Loucy (cell line): ENCODE data around the gene SLC22A9.

Source experiments
- EZH2phosphoT487 ChIP-seq: fragments of 200-600 bp; IDR thresholded peaks from 2 replicates; pipeline ENCODE4 v1.6.1; 2018; ENCODE audit warnings: antibody characterized with exemption, mild to moderate bottlenecking, moderate library complexity, borderline replicate concordance
- TF ChIP-seq, protein P1 (sequence below): fragments of 200-600 bp; sonication (generic); conservative IDR thresholded peaks from 2 replicates; pipeline ENCODE4 v1.5.1; 2014; ENCODE audit warnings: mild to moderate bottlenecking, antibody characterized with exemption, low read length

DNA sequence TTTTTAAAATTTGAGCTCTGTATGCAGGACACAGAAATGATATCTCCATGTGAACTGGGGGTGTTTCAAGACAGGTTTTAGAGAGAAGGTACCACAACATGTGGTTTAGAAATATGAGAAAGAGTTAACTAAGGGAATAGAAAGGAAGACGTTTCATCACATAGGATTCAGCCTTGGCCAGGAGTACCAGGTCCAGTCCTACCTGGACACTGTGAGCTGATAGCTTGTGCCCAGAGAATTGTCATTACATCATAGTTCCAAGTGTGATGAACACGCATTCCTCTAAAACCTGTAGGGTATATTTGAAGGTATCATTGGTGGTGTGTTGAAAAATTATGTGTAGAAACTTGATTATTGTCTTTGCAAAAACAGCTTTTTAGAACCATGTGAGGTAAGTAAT is 1.8 kb downstream of the SLC22A9 start:
- TF ChIP-seq, protein P1, sequence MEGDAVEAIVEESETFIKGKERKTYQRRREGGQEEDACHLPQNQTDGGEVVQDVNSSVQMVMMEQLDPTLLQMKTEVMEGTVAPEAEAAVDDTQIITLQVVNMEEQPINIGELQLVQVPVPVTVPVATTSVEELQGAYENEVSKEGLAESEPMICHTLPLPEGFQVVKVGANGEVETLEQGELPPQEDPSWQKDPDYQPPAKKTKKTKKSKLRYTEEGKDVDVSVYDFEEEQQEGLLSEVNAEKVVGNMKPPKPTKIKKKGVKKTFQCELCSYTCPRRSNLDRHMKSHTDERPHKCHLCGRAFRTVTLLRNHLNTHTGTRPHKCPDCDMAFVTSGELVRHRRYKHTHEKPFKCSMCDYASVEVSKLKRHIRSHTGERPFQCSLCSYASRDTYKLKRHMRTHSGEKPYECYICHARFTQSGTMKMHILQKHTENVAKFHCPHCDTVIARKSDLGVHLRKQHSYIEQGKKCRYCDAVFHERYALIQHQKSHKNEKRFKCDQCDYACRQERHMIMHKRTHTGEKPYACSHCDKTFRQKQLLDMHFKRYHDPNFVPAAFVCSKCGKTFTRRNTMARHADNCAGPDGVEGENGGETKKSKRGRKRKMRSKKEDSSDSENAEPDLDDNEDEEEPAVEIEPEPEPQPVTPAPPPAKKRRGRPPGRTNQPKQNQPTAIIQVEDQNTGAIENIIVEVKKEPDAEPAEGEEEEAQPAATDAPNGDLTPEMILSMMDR, result no peak
- no peak for TF ChIP-seq EZH2phosphoT487
